Fibroblast of skin of left quadriceps (primary cell): ENCODE data around the gene MYH10.

ENCODE experiments used
- DNase-seq, 2 experiments: peaks; one replicate each; pipeline ENCODE4 v3.0.0-alpha.2; 2013; ENCODE audit warnings: low read depth in 2 of 2

Gene MYH10

DNA sequence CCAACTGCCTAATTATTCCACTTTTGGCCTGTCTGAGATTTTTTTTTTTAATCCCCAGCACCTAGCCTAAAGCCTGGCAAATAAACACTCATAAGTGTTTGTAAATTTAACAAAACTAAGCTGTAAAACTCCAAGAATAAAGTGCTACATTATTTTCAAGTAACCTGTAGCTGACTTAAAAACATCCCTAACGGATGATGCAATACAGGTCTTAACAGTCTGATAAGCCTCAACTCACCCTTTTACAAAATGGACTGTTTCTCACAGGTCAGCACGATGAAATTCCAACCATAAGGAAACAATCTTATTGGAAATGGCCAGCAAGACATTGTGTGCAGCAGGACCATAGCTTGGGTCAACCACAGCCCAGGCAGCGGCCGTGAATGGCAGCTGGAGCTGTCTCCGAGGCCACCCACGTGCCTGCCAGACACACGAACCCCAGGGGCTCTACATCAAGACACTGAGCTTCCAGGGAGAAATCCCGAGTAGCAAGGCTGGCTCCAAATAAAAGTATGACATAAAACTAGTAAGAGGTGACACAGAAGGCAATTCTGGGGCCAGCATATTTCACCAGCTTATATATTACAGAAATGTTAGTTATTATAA is 135.9 kb downstream of the MYH10 start:
- DNase-seq = no peak

DNA sequence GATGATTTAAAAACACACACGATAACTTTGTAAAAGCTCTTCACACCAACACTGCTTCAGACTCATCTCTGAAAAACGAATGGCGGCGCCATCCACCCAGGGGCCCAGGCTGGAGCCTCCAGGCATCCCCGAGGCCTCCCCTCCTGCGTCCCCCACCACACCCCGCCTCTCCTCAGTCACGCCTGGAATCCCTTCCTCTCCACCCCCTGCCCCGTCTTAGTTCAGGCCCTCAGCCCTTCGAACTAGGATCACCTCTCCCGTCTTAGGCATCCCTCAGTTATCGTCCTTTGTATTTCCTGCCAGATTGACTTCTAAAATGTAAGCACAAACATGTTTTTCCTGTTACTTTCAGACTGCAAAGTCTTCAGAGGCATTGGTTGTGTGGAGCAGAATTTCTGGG is 136.5 kb downstream of the MYH10 start:
- DNase-seq = no peak

DNA sequence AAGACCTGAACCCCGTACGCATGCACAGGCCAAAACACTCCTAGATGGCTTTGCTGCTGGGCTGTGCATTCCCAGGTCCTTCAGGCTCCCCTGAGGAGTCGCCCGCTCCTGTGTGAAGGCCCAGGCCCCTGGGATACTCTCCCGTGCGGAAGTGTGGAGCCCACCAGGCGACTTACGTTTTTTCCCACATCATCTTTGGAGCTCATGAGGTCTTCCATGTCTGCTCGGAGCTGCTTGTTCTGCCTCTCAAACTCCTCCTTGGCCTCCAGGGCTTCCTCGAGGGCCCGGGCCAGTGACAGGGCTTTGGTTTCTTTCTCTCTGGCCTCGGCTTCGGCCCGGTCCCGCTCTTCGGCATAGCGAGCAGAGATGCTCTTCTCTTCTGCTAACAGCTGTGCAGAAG is 138.4 kb downstream of the MYH10 start:
- no peak for DNase-seq

DNA sequence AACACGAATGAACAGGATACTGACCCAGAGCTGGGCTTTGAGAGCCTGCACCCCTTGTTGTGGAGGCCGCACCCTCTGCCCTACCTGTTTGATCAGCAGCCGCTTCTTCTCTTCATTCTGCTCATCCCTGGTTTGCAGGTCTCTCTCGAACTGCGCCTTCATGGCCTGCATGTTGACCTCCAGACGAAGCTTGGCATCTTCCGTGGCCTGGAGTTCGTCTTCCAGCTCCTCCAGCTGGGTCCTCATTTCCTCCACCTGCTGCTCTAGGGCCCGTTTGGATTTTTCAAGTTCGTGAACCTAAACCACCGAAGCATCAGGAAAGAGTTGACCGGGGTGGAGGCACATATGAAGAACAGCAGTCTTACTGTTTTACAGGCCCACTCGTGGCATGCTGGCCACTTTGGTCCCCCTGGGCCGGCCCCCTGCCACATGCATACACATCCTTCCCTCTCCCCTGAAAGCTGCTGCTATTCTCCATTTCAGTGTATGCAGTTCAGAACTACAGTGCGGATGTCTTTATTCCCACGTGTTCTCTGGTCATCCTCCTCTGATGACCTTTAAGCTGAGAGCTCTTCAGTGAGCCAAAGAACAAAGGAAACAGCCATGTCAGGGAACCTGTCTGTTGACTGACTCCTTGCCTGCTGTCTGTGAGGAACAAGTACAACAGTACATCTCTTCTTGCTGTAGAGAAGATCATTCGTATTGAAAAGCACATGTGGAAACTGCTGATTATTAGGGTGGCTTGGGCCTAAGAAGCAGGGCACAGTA is 140.1 kb downstream of the MYH10 start:
- no peak for DNase-seq

DNA sequence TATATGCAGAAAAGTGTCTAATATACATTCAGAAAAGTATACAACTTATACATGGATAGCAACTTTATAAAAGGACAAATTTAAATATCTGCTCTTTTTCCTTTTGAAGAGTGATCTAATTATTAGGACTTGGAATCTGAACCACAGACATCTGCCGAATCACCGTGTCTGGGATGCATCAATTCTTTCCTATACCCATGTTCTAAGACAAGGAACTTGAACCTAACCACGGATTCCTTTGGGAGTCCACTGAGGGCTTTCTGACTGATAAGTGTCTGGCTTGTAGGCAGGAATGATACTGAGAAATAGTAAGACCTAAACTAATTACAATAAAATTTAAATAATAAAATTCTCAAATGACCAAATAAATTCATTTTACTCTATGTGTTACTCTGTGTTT is 140.7 kb downstream of the MYH10 start:
- DNase-seq = peak; percentile 39

DNA sequence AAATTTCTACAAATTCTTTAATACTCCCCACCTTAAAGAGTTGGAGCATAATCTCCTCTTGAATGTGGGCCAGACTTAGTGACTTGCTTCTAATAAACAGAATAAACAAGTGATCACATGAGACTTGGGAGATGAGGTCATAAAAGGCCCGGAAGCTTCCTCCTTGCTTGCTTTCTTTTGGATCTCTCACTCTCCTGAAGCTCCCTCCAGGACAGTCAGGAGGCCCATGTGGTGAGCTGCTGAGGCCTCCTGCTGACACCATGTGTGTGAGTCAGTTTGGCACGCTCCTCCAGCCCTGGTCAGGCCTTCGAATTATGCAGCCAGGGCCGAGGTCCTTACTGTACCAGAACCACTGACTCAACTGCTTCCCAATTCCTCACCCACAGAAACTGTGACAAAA is 141.6 kb downstream of the MYH10 start:
- DNase-seq = peak; percentile 71 to 72

DNA sequence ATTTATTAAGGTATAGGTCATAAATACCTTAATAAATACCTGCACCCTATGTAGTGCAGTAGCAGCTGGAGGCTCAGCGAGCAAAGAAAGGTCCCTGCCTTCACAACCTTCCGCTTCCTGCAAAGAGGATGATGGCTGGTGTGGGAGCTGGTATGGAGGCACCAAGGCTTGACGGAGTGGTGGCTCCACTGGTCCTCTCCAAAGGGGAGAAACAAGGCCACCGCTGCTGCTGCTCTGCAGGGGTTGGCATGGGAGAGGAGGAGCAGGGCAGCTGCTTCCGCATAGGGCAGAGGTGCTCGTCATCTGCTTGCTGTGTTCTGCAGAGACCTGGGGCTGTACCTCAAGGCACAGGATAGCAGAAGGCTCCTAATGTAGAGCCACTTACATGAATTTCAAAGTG is 142.0 kb downstream of the MYH10 start:
- no peak for DNase-seq

DNA sequence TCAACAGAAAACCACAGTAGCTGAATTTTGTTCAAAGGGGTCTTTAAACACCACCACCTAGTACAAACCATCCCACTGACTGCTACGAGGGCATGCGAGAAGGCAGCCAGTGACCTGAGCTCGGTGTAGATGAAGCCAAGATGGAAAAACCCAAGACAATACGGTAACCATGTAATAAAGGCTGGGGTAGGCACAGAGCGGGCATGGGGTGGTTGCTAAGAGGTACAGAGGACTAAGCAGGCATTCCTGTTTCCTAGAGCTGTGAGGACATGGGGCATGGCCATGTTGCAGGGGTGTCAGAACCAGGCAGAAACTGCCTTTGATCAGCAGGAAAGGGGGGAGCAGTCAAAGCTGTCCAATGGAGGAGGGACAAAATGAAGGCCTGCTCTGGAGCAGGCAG is 142.8 kb downstream of the MYH10 start:
- DNase-seq = no peak

DNA sequence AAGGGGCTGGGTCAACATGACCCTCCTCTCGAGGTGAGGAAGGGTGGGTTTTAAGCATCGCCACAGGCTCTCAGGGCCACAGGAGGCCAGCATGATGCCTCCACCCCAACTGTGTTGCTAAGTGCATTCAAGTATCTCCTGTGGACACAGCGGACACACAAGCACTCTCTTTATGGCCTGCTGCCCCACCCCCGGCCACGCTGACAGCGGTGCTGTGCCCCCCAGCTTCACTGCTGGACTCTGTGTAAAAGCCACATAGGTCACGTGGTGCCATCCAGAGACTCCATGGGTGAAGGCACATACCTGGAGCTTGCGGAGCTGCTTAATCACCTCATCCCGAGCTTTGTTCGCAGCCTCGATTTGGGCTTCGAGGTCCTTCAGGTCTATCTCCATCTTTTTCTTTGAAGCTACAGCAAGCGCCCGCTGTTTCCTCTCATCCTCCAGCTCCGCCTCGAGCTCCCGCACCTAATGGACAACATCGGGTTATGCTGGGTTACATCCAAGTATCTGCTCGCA is 143.3 kb downstream of the MYH10 start:
- DNase-seq = no peak

DNA sequence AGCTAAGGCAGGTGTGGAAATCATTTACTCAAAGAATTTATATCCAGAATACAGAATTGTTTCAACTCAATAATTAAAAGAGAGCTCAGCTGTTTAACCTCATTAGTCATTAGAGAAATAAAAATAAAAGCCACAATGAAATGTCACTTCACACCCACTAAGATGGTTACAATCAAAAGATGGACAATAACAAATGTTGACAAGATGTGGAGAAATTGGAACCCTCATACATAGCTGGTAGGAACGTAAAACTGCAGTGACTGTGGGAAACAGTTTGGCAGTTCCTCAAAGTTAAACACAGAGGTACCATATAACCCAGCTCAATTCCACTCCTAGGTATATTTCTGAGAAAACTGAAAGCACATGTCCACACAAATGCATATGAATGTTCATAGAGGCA is 145.0 kb downstream of the MYH10 start:
- no peak for DNase-seq

DNA sequence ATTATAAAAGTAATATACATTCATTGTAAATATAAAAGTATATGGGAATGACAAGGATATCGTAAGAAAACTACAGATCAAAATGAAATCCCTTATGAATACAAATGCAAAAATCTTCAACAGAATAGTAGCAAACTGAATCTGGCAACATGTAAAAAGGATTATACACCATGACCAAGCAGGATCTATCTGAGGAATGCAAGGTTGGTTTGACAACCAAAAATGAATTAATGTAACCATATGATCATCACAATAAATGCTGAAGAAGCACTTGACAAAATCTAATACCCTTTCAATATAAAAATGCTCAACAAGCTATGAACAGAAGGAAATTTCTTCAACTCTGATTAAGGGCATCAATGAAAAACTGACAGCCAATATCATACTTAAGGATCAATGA is 146.1 kb downstream of the MYH10 start:
- DNase-seq = no peak

DNA sequence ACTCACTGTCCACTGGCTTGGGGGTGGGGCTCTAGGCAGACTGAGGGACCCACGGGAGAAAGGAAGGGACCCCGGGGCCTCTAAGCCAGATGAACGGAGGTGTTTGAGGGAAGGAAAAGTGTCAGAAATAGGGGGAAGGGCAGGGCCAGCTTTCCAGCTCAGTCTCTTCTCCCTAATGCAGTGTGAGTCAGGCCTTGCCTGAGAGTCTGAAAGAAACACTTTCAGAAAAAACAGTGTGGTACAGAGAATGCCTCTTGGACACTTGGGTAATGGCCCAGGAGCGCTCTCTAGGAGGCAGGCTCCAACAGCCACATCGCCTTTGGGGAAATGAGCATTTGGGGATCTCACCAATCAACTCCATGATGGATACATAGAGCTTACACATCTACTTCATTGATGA is 148.0 kb downstream of the MYH10 start:
- no peak for DNase-seq

DNA sequence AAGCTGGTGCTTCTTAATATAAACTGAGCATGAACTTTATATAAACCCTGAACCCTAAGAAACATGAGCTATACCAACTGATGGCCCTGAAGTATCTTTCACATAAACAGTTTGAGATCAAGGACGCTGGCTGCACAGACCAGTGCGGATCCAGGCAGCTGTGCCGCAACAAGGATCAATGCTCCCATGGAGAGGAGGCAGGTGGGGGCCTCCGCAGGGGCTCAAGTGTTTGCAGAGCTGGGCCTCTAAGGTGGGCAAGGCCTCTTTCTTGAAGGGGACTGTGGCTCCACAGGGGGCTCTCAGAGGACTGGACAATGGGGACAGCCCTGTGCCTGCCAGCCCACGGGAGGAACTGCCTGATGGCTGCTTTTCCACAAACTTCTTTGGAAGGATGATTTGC is 148.8 kb downstream of the MYH10 start:
- no peak for DNase-seq

DNA sequence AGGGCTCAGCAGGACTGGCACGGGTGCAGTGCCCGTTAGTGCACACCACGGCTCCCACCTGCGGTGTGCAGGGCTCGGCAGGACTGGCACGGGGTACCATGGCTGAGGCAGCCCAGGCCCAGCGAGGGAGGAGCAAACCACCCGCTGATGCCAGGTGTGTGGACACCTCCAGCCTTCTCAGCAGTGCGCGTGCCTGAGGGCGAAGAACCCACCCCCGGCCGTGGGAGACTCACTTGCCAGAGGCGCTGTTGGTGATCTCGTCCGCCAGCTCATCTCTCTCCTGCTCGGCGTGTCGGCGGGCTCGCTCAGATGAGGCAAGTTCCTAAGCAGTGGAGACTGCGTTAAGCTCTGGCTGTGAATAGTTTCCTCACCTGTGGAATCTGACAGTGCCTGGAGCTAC is 149.4 kb downstream of the MYH10 start:
- no peak for DNase-seq

DNA sequence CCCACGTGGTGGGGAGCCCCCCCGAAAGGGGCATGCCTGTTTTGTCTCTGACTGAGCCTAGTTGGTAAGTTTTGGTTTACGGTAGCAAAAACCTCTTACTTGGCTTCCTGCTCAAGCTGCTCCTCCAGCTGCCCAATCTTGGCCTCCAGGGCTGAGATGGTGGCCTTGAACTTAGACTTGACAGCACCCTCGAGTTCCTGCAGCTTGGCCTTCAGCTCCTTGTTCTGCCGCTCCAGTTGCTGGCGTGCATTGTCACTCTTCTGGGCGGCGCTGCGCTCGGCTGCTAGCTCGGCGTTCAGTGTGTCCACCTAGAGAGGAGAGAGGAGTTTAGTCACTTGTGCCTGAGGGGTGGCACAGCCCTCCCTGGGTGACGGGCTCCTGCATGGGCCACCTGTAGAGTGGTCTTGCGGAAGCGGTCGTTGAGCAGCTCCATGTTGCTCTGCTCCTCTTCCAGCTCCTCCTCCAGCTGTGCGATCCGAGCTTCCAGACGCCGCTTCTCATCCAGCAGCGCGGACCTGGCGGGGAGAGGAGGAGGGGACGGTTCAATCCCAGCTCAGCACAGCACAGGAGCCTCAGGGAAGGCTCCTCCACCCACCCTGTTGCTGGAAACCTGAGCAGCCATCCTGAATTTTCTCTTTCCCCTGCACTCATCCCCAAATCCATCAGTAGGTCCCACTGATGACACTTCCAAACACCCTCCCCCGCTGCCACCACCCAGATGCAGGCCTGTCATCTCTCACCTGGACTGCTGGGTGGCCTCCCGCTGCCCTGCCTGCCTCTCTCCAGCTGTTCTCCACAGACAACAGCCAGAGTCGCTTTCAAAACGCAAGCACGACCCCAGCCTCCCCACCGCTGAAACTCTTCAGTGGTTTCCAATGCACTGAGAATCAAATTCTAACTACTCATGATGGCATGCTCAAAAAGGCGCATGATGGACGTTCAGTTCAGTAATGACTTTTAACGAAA is 150.2 kb downstream of the MYH10 start:
- DNase-seq = no peak

DNA sequence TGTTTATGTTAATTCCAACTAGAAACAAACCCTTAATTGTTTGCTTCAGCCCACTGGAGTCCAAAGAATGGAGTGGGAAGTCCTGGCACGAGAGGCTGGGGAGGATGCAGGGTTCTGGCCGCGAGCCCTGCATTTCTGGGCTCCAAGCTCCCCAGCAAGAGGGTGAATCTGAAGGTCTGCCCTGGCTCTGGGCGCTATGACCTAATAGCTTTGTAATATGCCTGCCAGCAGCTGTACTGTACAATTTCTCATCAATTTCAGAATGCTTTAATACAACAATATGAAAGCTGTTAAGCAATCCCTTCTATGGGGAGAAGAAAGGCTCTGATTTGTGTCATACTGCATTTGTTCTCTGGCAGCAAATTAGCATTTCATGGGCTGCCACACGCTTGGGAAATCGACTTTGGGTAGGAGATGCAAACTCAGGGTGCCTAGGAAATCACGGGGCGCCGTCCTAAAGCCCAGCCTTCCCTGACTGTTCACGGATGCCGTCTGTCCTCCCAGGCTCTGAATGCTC is 151.0 kb downstream of the MYH10 start:
- no peak for DNase-seq

DNA sequence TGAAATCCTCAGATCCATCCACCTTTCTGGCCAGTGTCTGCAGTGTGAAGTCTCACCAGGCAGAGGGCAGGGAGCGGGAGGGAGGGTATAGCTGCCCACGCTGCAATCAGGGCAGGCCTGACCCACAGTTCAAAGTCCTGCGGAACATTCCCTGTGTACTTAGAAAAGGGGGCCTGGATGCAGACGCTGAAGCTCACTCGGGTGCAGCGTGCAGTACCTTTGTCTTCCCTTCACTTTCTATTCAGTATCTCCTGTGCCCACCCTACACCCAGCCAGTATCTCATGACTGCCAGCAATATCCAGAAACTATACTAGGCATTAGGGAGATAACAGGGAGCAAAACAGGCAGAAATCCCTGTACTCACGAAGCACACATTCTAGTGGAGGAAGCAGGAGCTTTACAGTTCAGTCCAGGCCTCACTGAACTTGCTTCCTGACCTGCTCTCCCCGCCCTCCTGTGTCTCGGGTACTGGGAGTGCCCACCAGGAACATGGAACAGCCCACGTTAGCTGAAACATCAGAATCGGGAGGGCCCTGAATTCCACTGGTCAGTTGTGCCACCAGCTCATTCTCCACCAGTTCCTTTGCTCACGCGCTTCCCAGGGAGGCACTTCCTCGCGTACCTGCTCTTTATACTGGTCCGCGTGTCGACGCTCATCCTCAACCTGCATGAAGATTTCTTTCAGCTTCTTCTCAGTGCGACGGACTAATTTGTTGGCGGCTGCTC is 152.6 kb downstream of the MYH10 start:
- no peak for DNase-seq

DNA sequence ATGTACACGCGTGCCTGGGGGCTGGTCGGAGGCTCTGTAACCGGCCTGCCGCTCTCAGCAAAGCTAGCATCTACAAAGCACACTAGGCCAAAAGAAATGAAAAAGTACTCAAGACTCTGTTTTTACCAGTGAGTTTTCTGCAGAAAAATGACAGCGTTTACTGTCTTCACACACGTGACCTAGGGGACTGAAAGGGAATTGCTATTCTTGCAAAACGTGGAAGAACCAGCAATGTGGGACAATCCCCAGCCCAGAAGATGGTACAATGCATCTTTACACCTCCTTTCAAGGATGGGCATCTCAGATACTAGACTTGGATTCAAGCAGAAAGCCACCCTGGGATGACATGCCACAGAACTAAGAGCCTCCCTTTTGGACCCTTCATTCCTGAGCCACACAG is 153.4 kb downstream of the MYH10 start:
- DNase-seq = no peak

DNA sequence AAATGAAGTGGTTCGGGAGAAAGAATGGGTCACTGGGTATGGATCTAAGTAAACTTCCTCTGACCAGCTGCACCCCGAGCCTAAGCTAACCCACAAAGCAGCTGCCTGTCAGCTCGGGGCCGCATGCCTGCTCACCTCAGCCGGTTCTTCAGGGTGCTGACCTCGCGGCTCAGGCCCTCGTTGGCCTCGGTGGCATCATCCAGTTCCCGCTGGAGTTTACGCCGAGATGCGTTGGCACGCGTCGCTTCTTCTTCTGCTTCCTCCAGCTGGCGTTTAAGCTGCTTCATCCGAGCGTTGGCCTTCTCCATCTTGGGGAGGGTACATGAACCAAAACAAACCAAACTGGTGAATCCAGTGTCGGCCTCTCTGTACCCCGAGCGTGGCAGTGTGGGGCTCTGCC is 153.8 kb downstream of the MYH10 start:
- DNase-seq = no peak

DNA sequence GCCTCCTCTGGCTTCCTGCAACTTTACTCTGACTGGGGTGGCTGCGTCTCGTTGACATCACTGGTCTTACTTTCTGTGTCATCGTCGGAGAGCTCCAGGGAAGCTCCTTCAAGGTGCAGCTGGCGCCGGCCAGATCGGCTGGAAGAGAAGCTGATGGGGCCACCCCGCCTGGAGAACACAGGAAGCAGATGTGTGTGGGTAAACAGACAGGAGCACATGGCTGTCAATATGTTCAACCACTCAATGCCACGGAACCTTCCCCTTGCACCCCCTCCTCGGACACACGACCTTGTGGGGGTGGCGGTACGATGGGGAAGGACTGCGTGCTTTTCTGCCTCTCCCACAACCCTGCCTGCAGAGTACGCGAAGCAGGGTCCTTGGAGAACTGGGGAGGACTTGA is 154.7 kb downstream of the MYH10 start:
- DNase-seq = no peak

DNA sequence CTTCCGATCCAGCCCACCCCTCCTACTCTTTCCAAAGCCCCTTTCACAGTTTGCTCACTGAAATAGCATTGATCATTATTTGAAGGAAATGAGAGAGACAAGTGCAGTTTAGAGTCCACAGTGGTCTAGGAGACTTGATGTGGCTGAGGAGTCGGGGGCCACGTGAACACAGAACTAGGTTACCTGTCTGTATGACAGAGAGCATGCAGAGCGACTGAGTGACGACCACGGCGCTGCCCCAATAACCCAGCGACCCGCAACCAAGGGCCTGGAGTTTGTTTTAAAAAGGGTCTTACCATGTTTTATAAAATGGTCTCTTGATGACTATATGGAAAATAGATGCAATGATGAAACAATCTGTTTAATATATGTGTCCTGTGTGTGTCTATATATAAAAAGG is 155.3 kb downstream of the MYH10 start:
- DNase-seq = no peak

DNA sequence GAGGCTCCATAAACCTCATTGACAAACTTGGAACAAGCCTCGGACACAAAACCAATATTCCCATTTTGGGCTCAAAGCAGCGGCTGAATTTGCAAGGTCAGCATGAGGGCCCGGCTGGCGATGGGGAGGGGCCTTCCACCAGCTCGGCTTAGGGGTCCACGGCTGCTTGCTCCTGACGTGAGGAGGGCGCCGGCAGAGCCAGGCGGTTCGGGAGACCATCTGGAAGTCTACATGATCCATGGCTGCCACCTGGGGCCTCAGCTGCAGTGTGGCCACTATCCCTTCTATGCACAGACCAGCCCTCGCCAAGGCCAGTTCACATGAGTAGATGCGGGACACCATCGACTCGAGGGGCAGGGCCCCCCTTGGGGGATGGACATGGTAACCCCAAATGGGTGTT is 155.7 kb downstream of the MYH10 start:
- DNase-seq = no peak
